Astrocyte (in vitro differentiated cells and primary cell): ENCODE measurements around the gene KIZ. TPM values are rescaled to one million over a fixed set of nuclear protein-coding genes. Genes with fewer than 3 reads are reported as not detected.

ENCODE experiments used
- DNase-seq: peaks from one replicate; pipeline ENCODE4 v3.0.0-alpha.2; 2010; ENCODE audit warnings: low read depth
- FAIRE-seq: peaks from 2 replicates; lab custom pipeline; 2011; peaks lifted over from hg19 to GRCh38; lab: Jason Lieb, UNC
- H2AFZ ChIP-seq: 2 replicates; pipeline ENCODE4 v1.6.0; 2012; ENCODE audit warnings: low read depth, low read length, inconsistent platforms
- H3K27ac ChIP-seq: 2 replicates; pipeline ENCODE4 v1.5.1; 2011; ENCODE audit warnings: low read depth, low read length, inconsistent platforms
- H3K27me3 ChIP-seq: 2 replicates; pipeline ENCODE4 v1.6.0; 2011; ENCODE audit warnings: low read length, inconsistent platforms; ENCODE audit not compliant: insufficient read depth
- H3K36me3 ChIP-seq: 2 replicates; pipeline ENCODE4 v1.5.1; 2011; ENCODE audit warnings: low read length, inconsistent platforms; ENCODE audit not compliant: insufficient read depth
- H3K4me1 ChIP-seq: 2 replicates; pipeline ENCODE4 v1.5.1; 2011; ENCODE audit warnings: low read length, inconsistent platforms; ENCODE audit not compliant: insufficient read depth
- H3K4me2 ChIP-seq: 2 replicates; pipeline ENCODE4 v1.6.0; 2012; ENCODE audit warnings: low read length, inconsistent platforms
- H3K4me3 ChIP-seq: 2 replicates; pipeline ENCODE4 v1.5.1; 2011; ENCODE audit warnings: low read depth, mild to moderate bottlenecking, low read length, inconsistent platforms; ENCODE audit not compliant: insufficient read depth
- H3K79me2 ChIP-seq: 2 replicates; pipeline ENCODE4 v1.6.0; 2012; ENCODE audit warnings: mild to moderate bottlenecking, low read length, inconsistent platforms; ENCODE audit not compliant: insufficient read depth
- H3K9ac ChIP-seq: 2 replicates; pipeline ENCODE4 v1.6.0; 2012; ENCODE audit warnings: mild to moderate bottlenecking, low read length, inconsistent platforms
- H3K9me3 ChIP-seq: 2 replicates; pipeline ENCODE4 v1.5.1; 2012; ENCODE audit warnings: low read depth, mild to moderate bottlenecking, low read length, inconsistent platforms; ENCODE audit not compliant: insufficient read depth
- H4K20me1 ChIP-seq: 2 replicates; pipeline ENCODE4 v1.6.0; 2012; ENCODE audit warnings: low read length, inconsistent platforms; ENCODE audit not compliant: insufficient read depth
- H3K27ac Mint-ChIP-seq: one replicate; pipeline ENCODE4 v1.8.0; 2021; ENCODE audit warnings: mild to moderate bottlenecking, mixed read lengths; ENCODE audit not compliant: unreplicated experiment
- H3K27me3 Mint-ChIP-seq: one replicate; pipeline ENCODE4 v1.8.0; 2021; ENCODE audit warnings: low read depth, mixed read lengths; ENCODE audit not compliant: unreplicated experiment
- H3K36me3 Mint-ChIP-seq: one replicate; pipeline ENCODE4 v1.8.0; 2021; ENCODE audit warnings: low read depth, mixed read lengths; ENCODE audit not compliant: unreplicated experiment
- H3K4me1 Mint-ChIP-seq: one replicate; pipeline ENCODE4 v1.8.0; 2021; ENCODE audit warnings: low read depth, mixed read lengths; ENCODE audit not compliant: unreplicated experiment
- H3K4me3 Mint-ChIP-seq: one replicate; pipeline ENCODE4 v1.8.0; 2021; ENCODE audit warnings: mild to moderate bottlenecking, moderate library complexity, mixed read lengths; ENCODE audit not compliant: unreplicated experiment
- H3K9me3 Mint-ChIP-seq: one replicate; pipeline ENCODE4 v1.8.0; 2021; ENCODE audit warnings: mild to moderate bottlenecking, mixed read lengths; ENCODE audit not compliant: unreplicated experiment
- EZH2 ChIP-seq: IDR thresholded peaks from 2 replicates; pipeline ENCODE4 v1.6.1; 2012; ENCODE audit warnings: mild to moderate bottlenecking, low read length, inconsistent platforms; ENCODE audit not compliant: insufficient read depth
- total RNA-seq: library from RNA; stranded (reverse); gene quantifications from 2 replicates; pipeline ENCODE4 v1.2.1, GENCODE V29; 2021
- TF ChIP-seq, protein P1 (sequence below): IDR thresholded peaks from 2 replicates; pipeline ENCODE4 v1.5.1; 2011; ENCODE audit warnings: low read depth, mild to moderate bottlenecking, inconsistent platforms, low read length, moderate library complexity; ENCODE audit not compliant: insufficient read depth

KIZ gene
- total RNA-seq, 1 donor from 2014 or later: 9.7 TPM

GRCh38 chr20:21272279-21272678, 146.4 kb downstream of the KIZ start:
- H3K9me3 Mint-ChIP-seq: peaks cover 10% of the 10 kb centered on the region
- H3K27ac Mint-ChIP-seq: no peak overlapping the region
- TF ChIP-seq, protein P1, sequence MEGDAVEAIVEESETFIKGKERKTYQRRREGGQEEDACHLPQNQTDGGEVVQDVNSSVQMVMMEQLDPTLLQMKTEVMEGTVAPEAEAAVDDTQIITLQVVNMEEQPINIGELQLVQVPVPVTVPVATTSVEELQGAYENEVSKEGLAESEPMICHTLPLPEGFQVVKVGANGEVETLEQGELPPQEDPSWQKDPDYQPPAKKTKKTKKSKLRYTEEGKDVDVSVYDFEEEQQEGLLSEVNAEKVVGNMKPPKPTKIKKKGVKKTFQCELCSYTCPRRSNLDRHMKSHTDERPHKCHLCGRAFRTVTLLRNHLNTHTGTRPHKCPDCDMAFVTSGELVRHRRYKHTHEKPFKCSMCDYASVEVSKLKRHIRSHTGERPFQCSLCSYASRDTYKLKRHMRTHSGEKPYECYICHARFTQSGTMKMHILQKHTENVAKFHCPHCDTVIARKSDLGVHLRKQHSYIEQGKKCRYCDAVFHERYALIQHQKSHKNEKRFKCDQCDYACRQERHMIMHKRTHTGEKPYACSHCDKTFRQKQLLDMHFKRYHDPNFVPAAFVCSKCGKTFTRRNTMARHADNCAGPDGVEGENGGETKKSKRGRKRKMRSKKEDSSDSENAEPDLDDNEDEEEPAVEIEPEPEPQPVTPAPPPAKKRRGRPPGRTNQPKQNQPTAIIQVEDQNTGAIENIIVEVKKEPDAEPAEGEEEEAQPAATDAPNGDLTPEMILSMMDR: no peak
- no peak for TF ChIP-seq EZH2
- no peaks in the 10 kb centered on the region for H3K36me3 ChIP-seq
- peaks cover 11% of the 10 kb centered on the region for H3K27me3 Mint-ChIP-seq
- H3K9ac ChIP-seq: no peak overlapping the region
- DNase-seq: peak; percentile 50
- peaks cover 3% of the 10 kb centered on the region for H3K9me3 ChIP-seq
- H2AFZ ChIP-seq: no peak overlapping the region
- H3K27ac ChIP-seq: no peak overlapping the region
- H3K36me3 Mint-ChIP-seq: no peaks in the 10 kb centered on the region
- no peaks in the 10 kb centered on the region for H3K4me1 ChIP-seq
- no peak overlapping the region for H3K4me3 ChIP-seq
- FAIRE-seq: no peak
- no peaks in the 10 kb centered on the region for H3K79me2 ChIP-seq
- peaks cover 6% of the 10 kb centered on the region for H3K4me1 Mint-ChIP-seq
- no peak overlapping the region for H3K4me3 Mint-ChIP-seq
- no peaks in the 10 kb centered on the region for H3K27me3 ChIP-seq
- H4K20me1 ChIP-seq: no peaks in the 10 kb centered on the region
- no peak overlapping the region for H3K4me2 ChIP-seq

DNA sequence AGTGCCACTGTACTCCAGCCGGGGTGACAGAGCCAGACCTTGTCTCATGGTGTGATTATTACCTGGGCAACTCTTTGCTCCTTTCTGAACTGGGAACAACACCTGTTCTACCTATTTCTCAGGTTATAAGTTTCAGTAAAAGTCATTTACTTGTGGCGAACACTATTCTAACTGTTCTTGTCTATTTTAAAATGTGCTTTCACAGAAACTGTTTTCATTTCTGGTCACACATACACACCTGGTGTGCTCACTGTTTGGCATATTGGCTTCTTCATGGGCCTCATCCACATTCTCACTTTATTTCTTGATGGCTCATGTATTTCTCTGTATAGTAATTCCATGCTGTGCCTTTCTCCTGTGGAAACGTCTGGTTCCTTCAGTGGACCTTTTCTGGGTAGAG, 146.8 kb downstream of the KIZ start:
- Histone ChIP-seq H2AFZ (no peak overlapping the region), H4K20me1 (no peaks in the 10 kb centered on the region), H3K4me3 (no peak overlapping the region), H3K27ac (no peak overlapping the region), H3K9me3 (peaks cover 3% of the 10 kb centered on the region), H3K27me3 (no peaks in the 10 kb centered on the region), H3K79me2 (no peaks in the 10 kb centered on the region), H3K4me2 (no peak overlapping the region), H3K9ac (no peak overlapping the region), H3K4me1 (no peaks in the 10 kb centered on the region), H3K36me3 (no peaks in the 10 kb centered on the region)
- no peak for TF ChIP-seq EZH2
- TF ChIP-seq, protein P1: no peak
- H3K36me3 Mint-ChIP-seq: no peaks in the 10 kb centered on the region
- H3K4me3 Mint-ChIP-seq: no peak overlapping the region
- no peak for FAIRE-seq
- peaks cover 8% of the 10 kb centered on the region for H3K9me3 Mint-ChIP-seq
- no peak overlapping the region for H3K27ac Mint-ChIP-seq
- H3K27me3 Mint-ChIP-seq: peaks cover 11% of the 10 kb centered on the region
- peaks cover 6% of the 10 kb centered on the region for H3K4me1 Mint-ChIP-seq
- DNase-seq: no peak

GRCh38 chr20:21273755-21274386, 148.0 kb downstream of the KIZ start:
- H3K4me3 ChIP-seq: no peak overlapping the region
- no peak for TF ChIP-seq EZH2
- TF ChIP-seq, protein P1: no peak
- FAIRE-seq: no peak
- H3K9me3 ChIP-seq: no peaks in the 10 kb centered on the region
- DNase-seq: no peak
- H3K27me3 ChIP-seq: no peaks in the 10 kb centered on the region
- no peak overlapping the region for H2AFZ ChIP-seq
- H3K27ac ChIP-seq: no peak overlapping the region
- H4K20me1 ChIP-seq: no peaks in the 10 kb centered on the region
- Mint-ChIP-seq H3K27ac (no peak overlapping the region), H3K4me3 (no peak overlapping the region), H3K27me3 (peaks cover 14% of the 10 kb centered on the region), H3K9me3 (peaks cover 6% of the 10 kb centered on the region), H3K36me3 (no peaks in the 10 kb centered on the region), H3K4me1 (peaks cover 6% of the 10 kb centered on the region)
- no peak overlapping the region for H3K9ac ChIP-seq
- no peaks in the 10 kb centered on the region for H3K36me3 ChIP-seq
- no peak overlapping the region for H3K4me2 ChIP-seq
- H3K4me1 ChIP-seq: no peaks in the 10 kb centered on the region
- H3K79me2 ChIP-seq: no peaks in the 10 kb centered on the region
